ENCODE results near the gene ARMC9. TPM values are rescaled to one million over a fixed set of nuclear protein-coding genes. Genes with fewer than 3 reads are reported as not detected.
A peak's percentile ranks its signal among the peaks of the same experiment; 100 is the strongest.
"Not testable (repeated sequence)": the region's sequence is repeated elsewhere in the genome, so short reads cannot be mapped to it uniquely, and the experiment has no call there.

Gene ARMC9
- total RNA-seq, 4 donors from 2014 or later: 11.5 to 59.5 (median 14.4) TPM

GRCh38 chr2:231250146-231250545 is 51.7 kb downstream of the ARMC9 start:
- no peak for TF ChIP-seq POLR2AphosphoS5 (IDR thresholded peaks at IDR 0.05)
- no peak for TF ChIP-seq POLR2A (IDR thresholded peaks at IDR 0.05)
- TF ChIP-seq CTCF (IDR thresholded peaks at IDR 0.05): no peak
- TF ChIP-seq EP300 (IDR thresholded peaks at IDR 0.05; ENCODE audit: low read depth): no peak
- in situ Hi-C loops (cut with MboI; ENCODE audit: low pct_ligation_motif_present in 1 of 4, low pct_unique_long_range_greater_than_20kb in 1 of 4, low sequenced_read_pairs in 3 of 4) (no loop called here), intact Hi-C loops (cut with DNase I; ENCODE audit: low total_unique reads) (no loop called here)
- H3K9me3 ChIP-seq: no peaks in the 10 kb centered on the region
- WGBS, 2 donors (ENCODE audit: low coverage in 1 of 2): 91% methylated on average over 5 of the region's 5 CpGs; no CpG with 5 or more reads in 1 of the 2 donors
- peaks cover 8 to 24% (median 12%) of the 10 kb centered on the region in 4 donors for H3K4me1 ChIP-seq
- no peaks in the 10 kb centered on the region for H3K27me3 ChIP-seq
- H3K36me3 ChIP-seq: no peaks in the 10 kb centered on the region
- no peak overlapping the region for H3K27ac ChIP-seq
- no peak for DNase-seq
- no peak overlapping the region for H3K4me3 ChIP-seq

GRCh38 chr2:231250698-231251097 is 52.3 kb downstream of the ARMC9 start:
- H3K36me3 ChIP-seq: no peaks in the 10 kb centered on the region
- no peaks in the 10 kb centered on the region for H3K27me3 ChIP-seq
- H3K4me3 ChIP-seq: no peak overlapping the region
- H3K9me3 ChIP-seq: no peaks in the 10 kb centered on the region
- no peak for DNase-seq
- peaks cover 4 to 19% (median 8%) of the 10 kb centered on the region in 4 donors for H3K4me1 ChIP-seq
- intact Hi-C loops (cut with DNase I; ENCODE audit: low total_unique reads) (no loop called here), in situ Hi-C loops (cut with MboI; ENCODE audit: low pct_ligation_motif_present in 1 of 4, low pct_unique_long_range_greater_than_20kb in 1 of 4, low sequenced_read_pairs in 3 of 4) (no loop called here)
- TF ChIP-seq POLR2AphosphoS5 (IDR thresholded peaks at IDR 0.05) (no peak), EP300 (IDR thresholded peaks at IDR 0.05; ENCODE audit: low read depth) (no peak), CTCF (IDR thresholded peaks at IDR 0.05) (no peak), POLR2A (IDR thresholded peaks at IDR 0.05) (no peak)
- H3K27ac ChIP-seq: no peak overlapping the region
- 70 to 85% methylated on average over 3 of the region's 3 CpGs for WGBS, 2 donors (ENCODE audit: low coverage in 1 of 2)

GRCh38 chr2:231253292-231253691 is 54.9 kb downstream of the ARMC9 start:
- H3K4me3 ChIP-seq; H3K9me3 ChIP-seq; H3K27me3 ChIP-seq; H3K27ac ChIP-seq; DNase-seq; H3K36me3 ChIP-seq; intact Hi-C loops (cut with DNase I; ENCODE audit: low total_unique reads); in situ Hi-C loops (cut with MboI; ENCODE audit: low pct_ligation_motif_present in 1 of 4, low pct_unique_long_range_greater_than_20kb in 1 of 4, low sequenced_read_pairs in 3 of 4): not testable (repeated sequence)
- H3K4me1 ChIP-seq: peaks cover 0 to 16% (median 3%) of the 10 kb centered on the region in 4 donors
- 80 to 89% methylated on average over 2 to 6 of the region's 6 CpGs for WGBS, 2 donors (ENCODE audit: low coverage in 1 of 2)

DNA sequence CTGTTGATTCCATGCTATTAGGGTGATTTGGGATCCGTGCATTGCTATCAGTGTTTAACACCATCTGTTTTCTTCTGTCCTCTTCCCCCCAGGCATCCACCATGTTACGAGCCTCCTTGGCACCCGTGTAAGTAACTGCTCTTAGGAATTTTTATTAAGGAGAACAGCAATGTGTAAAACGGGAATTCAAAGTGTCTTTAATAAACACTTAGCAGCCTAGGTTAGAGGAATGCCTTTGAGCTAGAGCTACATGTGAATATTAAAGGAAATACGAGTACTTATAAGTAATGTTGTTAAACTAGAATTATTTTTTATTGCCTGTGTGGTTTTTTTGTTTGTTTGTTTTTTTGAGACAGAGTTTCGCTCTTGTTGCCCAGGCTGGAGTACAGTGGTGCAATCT is 58.1 kb downstream of the ARMC9 start:
- no peaks in the 10 kb centered on the region for H3K9me3 ChIP-seq
- TF ChIP-seq POLR2A (IDR thresholded peaks at IDR 0.05): no peak
- no peak for TF ChIP-seq CTCF (IDR thresholded peaks at IDR 0.05)
- TF ChIP-seq EP300 (IDR thresholded peaks at IDR 0.05; ENCODE audit: low read depth): no peak
- no peak for TF ChIP-seq POLR2AphosphoS5 (IDR thresholded peaks at IDR 0.05)
- no peak overlapping the region for H3K27ac ChIP-seq
- in situ Hi-C loops (cut with MboI; ENCODE audit: low pct_ligation_motif_present in 1 of 4, low pct_unique_long_range_greater_than_20kb in 1 of 4, low sequenced_read_pairs in 3 of 4) (no loop called here), intact Hi-C loops (cut with DNase I; ENCODE audit: low total_unique reads) (no loop called here)
- H3K4me3 ChIP-seq: no peak overlapping the region
- DNase-seq: no peak
- peaks cover 0 to 30% (median 13%) of the 10 kb centered on the region in 4 donors for H3K4me1 ChIP-seq
- WGBS, 2 donors (ENCODE audit: low coverage in 1 of 2): 75 to 77% methylated on average over 6 of the region's 6 CpGs
- no peaks in the 10 kb centered on the region for H3K36me3 ChIP-seq
- H3K27me3 ChIP-seq: no peaks in the 10 kb centered on the region

- no peak for DNase-seq
- in situ Hi-C loops (cut with MboI; ENCODE audit: low pct_ligation_motif_present in 1 of 4, low pct_unique_long_range_greater_than_20kb in 1 of 4, low sequenced_read_pairs in 3 of 4): no loop called here
These were observed 59.3 kb downstream of the ARMC9 start for GRCh38 chr2:231257763-231258162.

More at GRCh38 chr2:231257763-231258162, 59.3 kb downstream of the ARMC9 start:
- Histone ChIP-seq H3K27ac (peak overlapping the region in 3 of 4 donors; percentile 65 to 70 (median 66)), H3K27me3 (no peaks in the 10 kb centered on the region), H3K9me3 (no peaks in the 10 kb centered on the region), H3K36me3 (no peaks in the 10 kb centered on the region), H3K4me1 (peaks cover 0 to 30% (median 13%) of the 10 kb centered on the region in 4 donors), H3K4me3 (no peak overlapping the region)
- 57 to 80% methylated on average over 4 of the region's 4 CpGs for WGBS, 2 donors (ENCODE audit: low coverage in 1 of 2)
- intact Hi-C loops (cut with DNase I; ENCODE audit: low total_unique reads): no loop called here
- TF ChIP-seq EP300 (IDR thresholded peaks at IDR 0.05; ENCODE audit: low read depth): no peak
- TF ChIP-seq CTCF (IDR thresholded peaks at IDR 0.05): no peak
- no peak for TF ChIP-seq POLR2AphosphoS5 (IDR thresholded peaks at IDR 0.05)
- TF ChIP-seq POLR2A (IDR thresholded peaks at IDR 0.05): no peak
